NCI-H345 treated with DMSO at 0.1 percent for 48 hours (cell line): ENCODE results near the gene RABGAP1L.

Source experiments
- DNase-seq: peaks from one replicate; lab custom pipeline; 2025; ENCODE audit not compliant: unreplicated experiment; lab: John Stamatoyannopoulos, UW

Gene RABGAP1L

GRCh38 chr1:174197088-174197487, 37.8 kb downstream of the RABGAP1L start:
- DNase-seq: no peak

GRCh38 chr1:174197547-174197946, 38.2 kb downstream of the RABGAP1L start:
- no peak for DNase-seq

- DNase-seq: no peak
Measured at GRCh38 chr1:174198202-174198601, 38.9 kb downstream of the RABGAP1L start.

GRCh38 chr1:174200746-174201145, 41.4 kb downstream of the RABGAP1L start:
- DNase-seq: no peak

- no peak for DNase-seq
Measured at GRCh38 chr1:174204697-174205308, 45.5 kb downstream of the RABGAP1L start.

GRCh38 chr1:174206148-174206836, 47.0 kb downstream of the RABGAP1L start:
- DNase-seq: no peak

- no peak for DNase-seq
Measured at GRCh38 chr1:174209347-174210187, 50.2 kb downstream of the RABGAP1L start.

GRCh38 chr1:174211486-174211885, 52.2 kb downstream of the RABGAP1L start:
- DNase-seq: no peak

GRCh38 chr1:174215766-174216165, 56.4 kb downstream of the RABGAP1L start:
- DNase-seq: no peak

GRCh38 chr1:174217248-174217647, 57.9 kb downstream of the RABGAP1L start:
- no peak for DNase-seq

GRCh38 chr1:174217787-174218574, 58.7 kb downstream of the RABGAP1L start:
- peak; percentile 3 for DNase-seq

- no peak for DNase-seq
Measured at GRCh38 chr1:174218983-174219382, 59.7 kb downstream of the RABGAP1L start.

- DNase-seq: no peak
Measured at GRCh38 chr1:174219606-174220370, 60.5 kb downstream of the RABGAP1L start.

- no peak for DNase-seq
Measured at GRCh38 chr1:174221681-174222080, 62.4 kb downstream of the RABGAP1L start.

- no peak for DNase-seq
Measured at GRCh38 chr1:174222166-174222949, 63.0 kb downstream of the RABGAP1L start.

GRCh38 chr1:174224641-174225040, 65.3 kb downstream of the RABGAP1L start:
- no peak for DNase-seq

- no peak for DNase-seq
Measured at GRCh38 chr1:174225499-174226204, 66.3 kb downstream of the RABGAP1L start.

- DNase-seq: no peak
Measured at GRCh38 chr1:174230399-174230798, 71.1 kb downstream of the RABGAP1L start.

GRCh38 chr1:174232761-174233160, 73.4 kb downstream of the RABGAP1L start:
- DNase-seq: no peak
